BJ (cell line): ENCODE results near the gene SMG6. TPM values are rescaled to one million over a fixed set of nuclear protein-coding genes. Genes with fewer than 3 reads are reported as not detected.

ENCODE experiments used
- CTCF ChIA-PET: fragments of 350-600 bp; formaldehyde crosslinking; extraction: SDS; loops from one replicate; lab custom pipeline; 2021; ENCODE audit warnings: antibody characterized with exemption, inconsistent platforms; lab: Yijun Ruan, JAX
- POLR2A ChIA-PET: fragments of 300-600 bp; sonication (Branson Sonifier 250); formaldehyde crosslinking; extraction: SDS; loops from one replicate; lab custom pipeline; 2021; ENCODE audit warnings: antibody characterized with exemption; lab: Charles Lee
- DNase-seq: peaks from one replicate; pipeline ENCODE4 v3.0.0-alpha.2; 2011; ENCODE audit warnings: low read depth
- H3K27me3 ChIP-seq: 2 replicates; pipeline ENCODE4 v1.6.0; 2011; ENCODE audit warnings: low read length; ENCODE audit not compliant: control insufficient read depth, insufficient read depth
- H3K36me3 ChIP-seq: 2 replicates; pipeline ENCODE4 v1.5.1; 2011; ENCODE audit warnings: low read length; ENCODE audit not compliant: control insufficient read depth, insufficient read depth
- H3K4me3 ChIP-seq: 2 replicates; pipeline ENCODE4 v1.5.1; 2011; ENCODE audit warnings: low read depth, mild to moderate bottlenecking, control low read depth, low read length
- CTCF ChIP-seq: IDR thresholded peaks from 2 replicates; pipeline ENCODE4 v1.5.1; 2011; ENCODE audit warnings: low read depth, mild to moderate bottlenecking, control low read depth, inconsistent platforms, low read length, moderate library complexity; ENCODE audit not compliant: insufficient read depth
- polyA plus RNA-seq: library from polyadenylated mRNA; depleted of rRNA; stranded (reverse); fragments of >200 nt; gene quantifications from 2 replicates; pipeline ENCODE4 v1.2.3, GENCODE V29; 2011

SMG6 gene
- polyA plus RNA-seq, 1 experiment = 29.7 TPM

- ChIA-PET CTCF (interaction anchor here (0.6 to 11.8 kb wide), 59 partner anchors 9 to 341 kb away, joined by 3 to 310 read pairs (median 6); partner anchors contain the start of genes HIC1 and TSR1), POLR2A (interaction anchor here (0.5 to 1.3 kb wide), 4 partner anchors 38 to 189 kb away, joined by 3 to 10 read pairs (median 8); no protein-coding TSS in a partner anchor)
- TF ChIP-seq CTCF = peak; percentile 97
- 0 out of 2 replicates have a peak, but pooled peaks cover 1% of the 10 kb centered on the region for H3K36me3 ChIP-seq
- H3K27me3 ChIP-seq = no peaks in the 10 kb centered on the region
- H3K4me3 ChIP-seq = no peak overlapping the region
- peak; percentile 82 for DNase-seq
Measured at GRCh38 chr17:2244545-2245525, 58.8 kb downstream of the SMG6 start.

- no peaks in the 10 kb centered on the region for H3K27me3 ChIP-seq
- no peak overlapping the region for H3K4me3 ChIP-seq
- H3K36me3 ChIP-seq = 0 out of 2 replicates have a peak, but pooled peaks cover 1% of the 10 kb centered on the region
- POLR2A ChIA-PET = interaction anchor here (0.6 to 1.3 kb wide), 3 partner anchors 72 to 188 kb away, joined by 3 to 10 read pairs (median 6); no protein-coding TSS in a partner anchor
- TF ChIP-seq CTCF = no peak
- DNase-seq = no peak
- CTCF ChIA-PET = interaction anchor here (0.8 to 11.8 kb wide), 36 partner anchors 9 to 216 kb away, joined by 3 to 310 read pairs (median 11); partner anchors contain the start of gene HIC1
Measured at GRCh38 chr17:2243953-2244352, 59.6 kb downstream of the SMG6 start.

- ChIA-PET CTCF (interaction anchor here (1.0 to 2.9 kb wide), 3 partner anchors 18 to 187 kb away, joined by 4 to 28 read pairs (median 19); partner anchors contain the start of gene HIC1), POLR2A (interaction anchor here (0.6 kb wide), 1 partner anchor 157 kb away, joined by 4 read pairs; no protein-coding TSS in a partner anchor)
Measured at GRCh38 chr17:2241823-2242222, 61.8 kb downstream of the SMG6 start.

GRCh38 chr17:2240541-2240940, 63.0 kb downstream of the SMG6 start:
- no peak for TF ChIP-seq CTCF
- ChIA-PET CTCF (interaction anchor here (1.1 to 2.9 kb wide), 7 partner anchors 14 to 186 kb away, joined by 3 to 28 read pairs (median 4); partner anchors contain the start of gene HIC1), POLR2A (interaction anchor here (0.6 kb wide), 1 partner anchor 161 kb away, joined by 4 read pairs; no protein-coding TSS in a partner anchor)
- Histone ChIP-seq H3K36me3 (0 out of 2 replicates have a peak, but pooled peaks cover 2% of the 10 kb centered on the region), H3K4me3 (no peak overlapping the region), H3K27me3 (no peaks in the 10 kb centered on the region)
- DNase-seq = no peak

More at GRCh38 chr17:2241823-2242222, 61.8 kb downstream of the SMG6 start:
- Histone ChIP-seq H3K27me3 (no peaks in the 10 kb centered on the region), H3K4me3 (no peak overlapping the region), H3K36me3 (0 out of 2 replicates have a peak, but pooled peaks cover 1% of the 10 kb centered on the region)
- no peak for DNase-seq
- TF ChIP-seq CTCF = no peak
